ENCODE data around the gene CHSY1.

The CHSY1 gene

GRCh38 chr15:101187820-101188636, 63.8 kb downstream of the CHSY1 start:
- no peak for DNase-seq (ENCODE audit: low read depth)

- DNase-seq (ENCODE audit: low read depth) = no peak
Measured at GRCh38 chr15:101185770-101186169, 66.1 kb downstream of the CHSY1 start.

GRCh38 chr15:101185336-101185735, 66.5 kb downstream of the CHSY1 start:
- DNase-seq (ENCODE audit: low read depth) = no peak

- DNase-seq (ENCODE audit: low read depth) = no peak
Measured at GRCh38 chr15:101184830-101185229, 67.0 kb downstream of the CHSY1 start.

- no peak for DNase-seq (ENCODE audit: low read depth)
Measured at GRCh38 chr15:101183931-101184305, 67.9 kb downstream of the CHSY1 start.

- no peak for DNase-seq (ENCODE audit: low read depth)
Measured at GRCh38 chr15:101183226-101183930, 68.5 kb downstream of the CHSY1 start.

GRCh38 chr15:101182215-101182614, 69.6 kb downstream of the CHSY1 start:
- DNase-seq (ENCODE audit: low read depth) = no peak

GRCh38 chr15:101181349-101181748, 70.5 kb downstream of the CHSY1 start:
- no peak for DNase-seq (ENCODE audit: low read depth)

GRCh38 chr15:101180620-101181307, 71.1 kb downstream of the CHSY1 start:
- no peak for DNase-seq (ENCODE audit: low read depth)

GRCh38 chr15:101179341-101180153, 72.3 kb downstream of the CHSY1 start:
- DNase-seq (ENCODE audit: low read depth) = no peak

GRCh38 chr15:101178931-101179330, 72.9 kb downstream of the CHSY1 start:
- DNase-seq (ENCODE audit: low read depth) = no peak

- no peak for DNase-seq (ENCODE audit: low read depth)
Measured at GRCh38 chr15:101178479-101178878, 73.4 kb downstream of the CHSY1 start.

GRCh38 chr15:101177866-101178265, 74.0 kb downstream of the CHSY1 start:
- no peak for DNase-seq (ENCODE audit: low read depth)

GRCh38 chr15:101176625-101177024, 75.2 kb downstream of the CHSY1 start:
- no peak for DNase-seq (ENCODE audit: low read depth)

GRCh38 chr15:101175401-101175800, 76.4 kb downstream of the CHSY1 start:
- no peak for DNase-seq (ENCODE audit: low read depth)

- no peak for DNase-seq (ENCODE audit: low read depth)
Measured at GRCh38 chr15:101174152-101174920, 77.5 kb downstream of the CHSY1 start.

GRCh38 chr15:101173233-101174119, 78.4 kb downstream of the CHSY1 start:
- no peak for DNase-seq (ENCODE audit: low read depth)

GRCh38 chr15:101172501-101173071, 79.3 kb downstream of the CHSY1 start:
- DNase-seq (ENCODE audit: low read depth) = no peak

- no peak for DNase-seq (ENCODE audit: low read depth)
Measured at GRCh38 chr15:101171954-101172353, 79.9 kb downstream of the CHSY1 start.
